ENCODE results near the gene ATP9A. TPM values are rescaled to one million over a fixed set of nuclear protein-coding genes. Genes with fewer than 3 reads are reported as not detected.
A peak's percentile ranks its signal among the peaks of the same experiment; 100 is the strongest.

Gene ATP9A
- total and polyA plus RNA-seq, 2 donors (not counting 1 experiment from before 2014, with no cell fraction given), result 23.3 to 96.3 TPM

DNA sequence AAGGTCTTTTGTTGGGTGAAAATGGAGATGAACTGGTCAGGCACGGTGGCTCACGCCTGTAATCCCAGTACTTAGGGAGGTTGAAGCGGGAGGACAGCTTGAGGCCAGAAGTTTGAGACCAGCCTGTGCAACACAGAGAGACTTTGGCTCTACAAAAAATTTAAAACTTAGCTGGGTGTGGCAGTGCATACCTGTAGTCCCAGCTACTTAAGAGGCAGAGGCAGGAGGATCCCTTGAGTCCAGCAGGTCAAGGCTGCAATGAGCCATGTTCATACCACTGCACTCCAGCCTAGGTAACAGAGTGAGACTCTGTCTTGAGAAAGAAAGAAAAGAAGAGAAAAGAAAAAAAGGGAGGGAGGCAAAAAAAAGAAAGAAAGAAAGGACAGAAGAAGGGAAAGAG lies 134.8 kb downstream of the ATP9A start:
- no peak for DNase-seq (ENCODE audit: low read depth in 2 of 2)
- Histone ChIP-seq H3K9ac (ENCODE audit: insufficient read depth, low read length) (no peak overlapping the region), H4K20me1 (ENCODE audit: control insufficient read depth, extremely low read depth, insufficient read depth, low read length) (no peaks in the 10 kb centered on the region), H3K4me2 (ENCODE audit: extremely low read depth, insufficient read depth, low read length) (no peak overlapping the region), H3K27ac (ENCODE audit: insufficient read depth, low read length) (no peak overlapping the region), H3K4me3 (replicated peaks in 1 of 4; ENCODE audit: control extremely low read depth in 1 of 4, insufficient read depth in 1 of 4, low read depth in 3 of 4, low read length in 4 of 4) (no peak overlapping the region), H3K36me3 (ENCODE audit: control insufficient read depth, insufficient read depth, low read length) (no peaks in the 10 kb centered on the region), H3K9me3 (ENCODE audit: control insufficient read depth, insufficient read depth, low read depth, low read length) (no peaks in the 10 kb centered on the region), H3K4me1 (ENCODE audit: control insufficient read depth, extremely low read depth, insufficient read depth, low read length) (peaks cover 9% of the 10 kb centered on the region), H3K27me3 (ENCODE audit: control insufficient read depth, insufficient read depth, low read length) (no peaks in the 10 kb centered on the region), H2AFZ (ENCODE audit: low read length) (no peak overlapping the region), H3K79me2 (ENCODE audit: control insufficient read depth, insufficient read depth, low read length) (no peaks in the 10 kb centered on the region)
- TF ChIP-seq EZH2 (IDR thresholded peaks at IDR 0.05; ENCODE audit: low read length, missing control alignments) (no peak), CTCF (conservative IDR thresholded peaks at IDR 0.05 in 1 of 2, IDR thresholded peaks at IDR 0.05 in 1 of 2; ENCODE audit: low read depth in 1 of 2, low read length in 2 of 2) (no peak)

DNA sequence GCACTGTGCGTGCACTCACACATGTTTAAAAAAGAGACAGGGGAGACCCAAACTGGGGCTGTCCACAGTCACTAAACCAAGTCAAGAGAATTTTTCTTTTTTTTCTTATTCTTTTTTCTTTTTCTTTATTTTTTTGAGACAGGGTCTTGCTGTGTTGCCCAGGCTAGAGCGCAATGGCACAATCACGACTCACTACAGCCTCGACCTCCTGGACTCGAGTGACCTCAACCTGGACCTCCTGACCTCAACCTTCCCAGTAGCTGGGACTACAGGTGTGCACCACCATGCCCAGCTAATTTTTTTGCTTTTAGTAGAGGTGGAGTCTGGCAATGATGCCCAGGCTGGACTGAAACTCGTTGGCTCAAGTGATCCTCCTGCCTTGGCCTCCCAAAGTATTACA lies 136.2 kb downstream of the ATP9A start:
- no peak overlapping the region for H2AFZ ChIP-seq (ENCODE audit: low read length)
- no peaks in the 10 kb centered on the region for H4K20me1 ChIP-seq (ENCODE audit: control insufficient read depth, extremely low read depth, insufficient read depth, low read length)
- H3K9ac ChIP-seq (ENCODE audit: insufficient read depth, low read length), result no peak overlapping the region
- peak overlapping the region; percentile 84 for H3K4me2 ChIP-seq (ENCODE audit: extremely low read depth, insufficient read depth, low read length)
- no peaks in the 10 kb centered on the region for H3K79me2 ChIP-seq (ENCODE audit: control insufficient read depth, insufficient read depth, low read length)
- TF ChIP-seq CTCF (conservative IDR thresholded peaks at IDR 0.05 in 1 of 2, IDR thresholded peaks at IDR 0.05 in 1 of 2; ENCODE audit: low read depth in 1 of 2, low read length in 2 of 2), result no peak
- TF ChIP-seq EZH2 (IDR thresholded peaks at IDR 0.05; ENCODE audit: low read length, missing control alignments), result no peak
- DNase-seq (ENCODE audit: low read depth in 2 of 2), result no peak
- no peaks in the 10 kb centered on the region for H3K36me3 ChIP-seq (ENCODE audit: control insufficient read depth, insufficient read depth, low read length)
- no peak overlapping the region for H3K4me3 ChIP-seq (replicated peaks in 1 of 4; ENCODE audit: control extremely low read depth in 1 of 4, insufficient read depth in 1 of 4, low read depth in 3 of 4, low read length in 4 of 4)
- no peaks in the 10 kb centered on the region for H3K9me3 ChIP-seq (ENCODE audit: control insufficient read depth, insufficient read depth, low read depth, low read length)
- no peaks in the 10 kb centered on the region for H3K27me3 ChIP-seq (ENCODE audit: control insufficient read depth, insufficient read depth, low read length)
- peaks cover 9% of the 10 kb centered on the region for H3K4me1 ChIP-seq (ENCODE audit: control insufficient read depth, extremely low read depth, insufficient read depth, low read length)
- peak overlapping the region; percentile 90 for H3K27ac ChIP-seq (ENCODE audit: insufficient read depth, low read length)

- peak overlapping the region; percentile 44 for H3K9ac ChIP-seq (ENCODE audit: insufficient read depth, low read length)
- no peaks in the 10 kb centered on the region for H3K79me2 ChIP-seq (ENCODE audit: control insufficient read depth, insufficient read depth, low read length)
- peak; percentile 99 for DNase-seq (ENCODE audit: low read depth in 2 of 2)
- H3K4me3 ChIP-seq (replicated peaks in 1 of 4; ENCODE audit: control extremely low read depth in 1 of 4, insufficient read depth in 1 of 4, low read depth in 3 of 4, low read length in 4 of 4), result peak overlapping the region in 2 of 4 experiments; percentile 10 to 29
- H3K27me3 ChIP-seq (ENCODE audit: control insufficient read depth, insufficient read depth, low read length), result no peaks in the 10 kb centered on the region
- H3K36me3 ChIP-seq (ENCODE audit: control insufficient read depth, insufficient read depth, low read length), result no peaks in the 10 kb centered on the region
- H2AFZ ChIP-seq (ENCODE audit: low read length), result peak overlapping the region; percentile 49
- peak overlapping the region; percentile 90 for H3K27ac ChIP-seq (ENCODE audit: insufficient read depth, low read length)
- H3K9me3 ChIP-seq (ENCODE audit: control insufficient read depth, insufficient read depth, low read depth, low read length), result no peaks in the 10 kb centered on the region
- no peak for TF ChIP-seq EZH2 (IDR thresholded peaks at IDR 0.05; ENCODE audit: low read length, missing control alignments)
- no peak for TF ChIP-seq CTCF (conservative IDR thresholded peaks at IDR 0.05 in 1 of 2, IDR thresholded peaks at IDR 0.05 in 1 of 2; ENCODE audit: low read depth in 1 of 2, low read length in 2 of 2)
- peaks cover 9% of the 10 kb centered on the region for H3K4me1 ChIP-seq (ENCODE audit: control insufficient read depth, extremely low read depth, insufficient read depth, low read length)
- H3K4me2 ChIP-seq (ENCODE audit: extremely low read depth, insufficient read depth, low read length), result peak overlapping the region; percentile 84
- no peaks in the 10 kb centered on the region for H4K20me1 ChIP-seq (ENCODE audit: control insufficient read depth, extremely low read depth, insufficient read depth, low read length)
Measured at GRCh38 chr20:51631011-51631950, 136.9 kb downstream of the ATP9A start.
